ENCODE data around the gene EIF3F.
"Not testable (repeated sequence)": the region's sequence is repeated elsewhere in the genome, so short reads cannot be mapped to it uniquely, and the experiment has no call there.

The EIF3F gene

GRCh38 chr11:7968686-7969085 is 18.5 kb upstream of the EIF3F start:
- no peaks in the 10 kb centered on the region for H3K27me3 ChIP-seq (ENCODE audit: insufficient read depth, low read length)
- 89% methylated on average over 2 of the region's 2 CpGs for WGBS
- H3K27ac ChIP-seq (ENCODE audit: low read depth, low read length), result no peak overlapping the region
- no peak overlapping the region for H3K9ac ChIP-seq (ENCODE audit: low read depth, low read length)
- H3K36me3 ChIP-seq (ENCODE audit: insufficient read depth, low read length), result no peaks in the 10 kb centered on the region
- peaks cover 24% of the 10 kb centered on the region for H3K4me1 ChIP-seq (ENCODE audit: insufficient read depth, low read length)
- H3K9me3 ChIP-seq (ENCODE audit: insufficient read depth, low read depth, low read length), result no peaks in the 10 kb centered on the region
- 0 out of 2 replicates have a peak overlapping the region, but pooled peaks have one; percentile 29 for H3K4me3 ChIP-seq (ENCODE audit: low read length)

- H3K4me1 ChIP-seq (ENCODE audit: insufficient read depth, low read length), result peaks cover 24% of the 10 kb centered on the region
- WGBS, result 34% methylated on average over 3 of the region's 3 CpGs
- H3K9ac ChIP-seq (ENCODE audit: low read depth, low read length), result peak overlapping the region; percentile 38; the same call in 1 of the 2 replicates
- peak overlapping the region; percentile 29 for H3K4me3 ChIP-seq (ENCODE audit: low read length)
- H3K27me3 ChIP-seq (ENCODE audit: insufficient read depth, low read length), result no peaks in the 10 kb centered on the region
- H3K9me3 ChIP-seq (ENCODE audit: insufficient read depth, low read depth, low read length), result no peaks in the 10 kb centered on the region
- H3K27ac ChIP-seq (ENCODE audit: low read depth, low read length), result peak overlapping the region; percentile 78
- no peaks in the 10 kb centered on the region for H3K36me3 ChIP-seq (ENCODE audit: insufficient read depth, low read length)
Observed at GRCh38 chr11:7969756-7970646, 17.1 kb upstream of the EIF3F start.

GRCh38 chr11:7971846-7972245 is 15.3 kb upstream of the EIF3F start:
- Histone ChIP-seq H3K27ac (ENCODE audit: low read depth, low read length) (no peak overlapping the region), H3K27me3 (ENCODE audit: insufficient read depth, low read length) (no peaks in the 10 kb centered on the region), H3K9ac (ENCODE audit: low read depth, low read length) (no peak overlapping the region), H3K9me3 (ENCODE audit: insufficient read depth, low read depth, low read length) (no peaks in the 10 kb centered on the region), H3K36me3 (ENCODE audit: insufficient read depth, low read length) (no peaks in the 10 kb centered on the region), H3K4me3 (ENCODE audit: low read length) (no peak overlapping the region), H3K4me1 (ENCODE audit: insufficient read depth, low read length) (peaks cover 24% of the 10 kb centered on the region)

- 95% methylated on average over 4 of the region's 5 CpGs for WGBS
- H3K4me1 ChIP-seq (ENCODE audit: insufficient read depth, low read length), result peaks cover 33% of the 10 kb centered on the region
- H3K9ac ChIP-seq (ENCODE audit: low read depth, low read length), result no peak overlapping the region
- H3K36me3 ChIP-seq (ENCODE audit: insufficient read depth, low read length), result no peaks in the 10 kb centered on the region
- no peak overlapping the region for H3K27ac ChIP-seq (ENCODE audit: low read depth, low read length)
- H3K27me3 ChIP-seq (ENCODE audit: insufficient read depth, low read length), result no peaks in the 10 kb centered on the region
- H3K9me3 ChIP-seq (ENCODE audit: insufficient read depth, low read depth, low read length), result no peaks in the 10 kb centered on the region
- H3K4me3 ChIP-seq (ENCODE audit: low read length), result no peak overlapping the region
Observed at GRCh38 chr11:7973011-7973410, 14.1 kb upstream of the EIF3F start.

- Histone ChIP-seq H3K36me3 (ENCODE audit: insufficient read depth, low read length) (no peaks in the 10 kb centered on the region), H3K27ac (ENCODE audit: low read depth, low read length) (no peak overlapping the region), H3K27me3 (ENCODE audit: insufficient read depth, low read length) (no peaks in the 10 kb centered on the region), H3K4me3 (ENCODE audit: low read length) (no peak overlapping the region), H3K9ac (ENCODE audit: low read depth, low read length) (no peak overlapping the region), H3K9me3 (ENCODE audit: insufficient read depth, low read depth, low read length) (no peaks in the 10 kb centered on the region), H3K4me1 (ENCODE audit: insufficient read depth, low read length) (peaks cover 22% of the 10 kb centered on the region)
- WGBS, result 100% methylated on average over 2 of the region's 2 CpGs
Observed at GRCh38 chr11:7974668-7975067, 12.5 kb upstream of the EIF3F start.

- Histone ChIP-seq H3K4me1 (ENCODE audit: insufficient read depth, low read length) (peaks cover 9% of the 10 kb centered on the region), H3K36me3 (ENCODE audit: insufficient read depth, low read length) (no peaks in the 10 kb centered on the region), H3K4me3 (ENCODE audit: low read length) (no peak overlapping the region), H3K27ac (ENCODE audit: low read depth, low read length) (no peak overlapping the region), H3K27me3 (ENCODE audit: insufficient read depth, low read length) (no peaks in the 10 kb centered on the region), H3K9ac (ENCODE audit: low read depth, low read length) (no peak overlapping the region), H3K9me3 (ENCODE audit: insufficient read depth, low read depth, low read length) (no peaks in the 10 kb centered on the region)
- 91% methylated on average over 5 of the region's 5 CpGs for WGBS
Observed at GRCh38 chr11:7977232-7977917, 9.8 kb upstream of the EIF3F start.

GRCh38 chr11:7981619-7982157 is 5.4 kb upstream of the EIF3F start:
- Histone ChIP-seq H3K4me1 (ENCODE audit: insufficient read depth, low read length) (peaks cover 13% of the 10 kb centered on the region), H3K9ac (ENCODE audit: low read depth, low read length) (no peak overlapping the region), H3K4me3 (ENCODE audit: low read length) (no peak overlapping the region), H3K36me3 (ENCODE audit: insufficient read depth, low read length) (no peaks in the 10 kb centered on the region), H3K9me3 (ENCODE audit: insufficient read depth, low read depth, low read length) (no peaks in the 10 kb centered on the region), H3K27me3 (ENCODE audit: insufficient read depth, low read length) (no peaks in the 10 kb centered on the region), H3K27ac (ENCODE audit: low read depth, low read length) (no peak overlapping the region)
- 93% methylated on average over 1 of the region's 1 CpG for WGBS

- WGBS, result 95% methylated on average over 1 of the region's 1 CpG
- Histone ChIP-seq H3K27ac (ENCODE audit: low read depth, low read length) (no peak overlapping the region), H3K27me3 (ENCODE audit: insufficient read depth, low read length) (no peaks in the 10 kb centered on the region), H3K36me3 (ENCODE audit: insufficient read depth, low read length) (no peaks in the 10 kb centered on the region), H3K9me3 (ENCODE audit: insufficient read depth, low read depth, low read length) (no peaks in the 10 kb centered on the region), H3K4me3 (ENCODE audit: low read length) (no peak overlapping the region), H3K4me1 (ENCODE audit: insufficient read depth, low read length) (peaks cover 7% of the 10 kb centered on the region; the same call in 1 of the 2 replicates), H3K9ac (ENCODE audit: low read depth, low read length) (no peak overlapping the region)
Observed at GRCh38 chr11:7982582-7983119, 4.5 kb upstream of the EIF3F start.

- Histone ChIP-seq H3K36me3 (ENCODE audit: insufficient read depth, low read length) (peaks cover 8% of the 10 kb centered on the region), H3K4me1 (ENCODE audit: insufficient read depth, low read length) (peaks cover 14% of the 10 kb centered on the region), H3K9ac (ENCODE audit: low read depth, low read length) (no peak overlapping the region), H3K9me3 (ENCODE audit: insufficient read depth, low read depth, low read length) (no peaks in the 10 kb centered on the region), H3K27me3 (ENCODE audit: insufficient read depth, low read length) (no peaks in the 10 kb centered on the region), H3K4me3 (ENCODE audit: low read length) (no peak overlapping the region), H3K27ac (ENCODE audit: low read depth, low read length) (no peak overlapping the region)
- WGBS, result 79% methylated on average over 7 of the region's 7 CpGs
Observed at GRCh38 chr11:7983832-7984590, 3.1 kb upstream of the EIF3F start.

GRCh38 chr11:7987560-7987883 is 385 bp downstream of the EIF3F start:
- 7% methylated on average over 3 of the region's 13 CpGs for WGBS
- Histone ChIP-seq H3K36me3 (ENCODE audit: insufficient read depth, low read length) (peaks cover 36% of the 10 kb centered on the region), H3K9ac (ENCODE audit: low read depth, low read length) (peak overlapping the region; percentile 91), H3K4me3 (ENCODE audit: low read length) (peak overlapping the region; percentile 99), H3K27ac (ENCODE audit: low read depth, low read length) (peak overlapping the region; percentile 49), H3K4me1 (ENCODE audit: insufficient read depth, low read length) (peaks cover 14% of the 10 kb centered on the region)
- H3K9me3 ChIP-seq (ENCODE audit: insufficient read depth, low read depth, low read length); H3K27me3 ChIP-seq (ENCODE audit: insufficient read depth, low read length): not testable (repeated sequence)

All from HUES64 (cell line).